ENCODE data around the gene VTA1. TPM values are rescaled to one million over a fixed set of nuclear protein-coding genes. Genes with fewer than 3 reads are reported as not detected.
"Not testable (repeated sequence)": the region's sequence is repeated elsewhere in the genome, so short reads cannot be mapped to it uniquely, and the experiment has no call there.

Gene VTA1
- total RNA-seq, 1 experiment from 2014 or later, result 67.8 TPM

DNA sequence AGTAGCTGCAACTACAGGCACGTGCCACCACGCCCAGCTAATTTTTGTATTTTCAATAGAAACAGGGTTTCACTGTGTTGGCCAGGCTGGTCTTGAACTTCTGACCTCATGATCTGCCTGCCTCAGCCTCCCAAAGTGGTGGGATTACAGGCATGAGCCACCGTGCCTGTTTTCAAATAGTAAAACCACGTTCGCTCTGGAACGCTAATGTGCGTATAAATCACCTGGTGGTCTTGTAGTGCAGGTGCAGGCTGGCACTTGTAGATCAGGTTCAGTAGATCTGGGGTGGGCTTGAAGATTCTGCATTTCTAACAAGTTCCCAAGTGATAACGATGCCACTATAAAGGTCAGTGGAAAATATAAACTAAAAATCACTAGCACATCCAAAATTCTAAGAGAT is 41.3 kb downstream of the VTA1 start:
- DNase-seq (ENCODE audit: low read depth, low spot score); CTCF ChIA-PET; H3K4me3 ChIP-seq (replicated peaks in 1 of 2; ENCODE audit: low read depth in 1 of 2, low read length in 2 of 2); H3K9me3 ChIP-seq (ENCODE audit: control insufficient read depth in 1 of 2, insufficient read depth in 1 of 2, low read depth in 1 of 2, low read length in 2 of 2); H3K9me2 ChIP-seq (ENCODE audit: insufficient read depth); H3K9ac ChIP-seq (ENCODE audit: low read length); H3K4me2 ChIP-seq (ENCODE audit: low read length); H3K4me1 ChIP-seq (ENCODE audit: control insufficient read depth in 1 of 2, insufficient read depth in 2 of 2, low read length in 2 of 2); H4K20me1 ChIP-seq (ENCODE audit: insufficient read depth); H2AFZ ChIP-seq (ENCODE audit: low read depth, low read length, poor library complexity, severe bottlenecking); intact Hi-C loops (cut with micrococcal nuclease); BruUV-seq (replicated peaks); H3K27ac ChIP-seq (ENCODE audit: low read depth, low read length); H3K36me3 ChIP-seq (ENCODE audit: control insufficient read depth in 1 of 2, insufficient read depth in 2 of 2, low read length in 2 of 2); H3K27me3 ChIP-seq (ENCODE audit: insufficient read depth, low read length): not testable (repeated sequence)
- TF ChIP-seq, protein P1, sequence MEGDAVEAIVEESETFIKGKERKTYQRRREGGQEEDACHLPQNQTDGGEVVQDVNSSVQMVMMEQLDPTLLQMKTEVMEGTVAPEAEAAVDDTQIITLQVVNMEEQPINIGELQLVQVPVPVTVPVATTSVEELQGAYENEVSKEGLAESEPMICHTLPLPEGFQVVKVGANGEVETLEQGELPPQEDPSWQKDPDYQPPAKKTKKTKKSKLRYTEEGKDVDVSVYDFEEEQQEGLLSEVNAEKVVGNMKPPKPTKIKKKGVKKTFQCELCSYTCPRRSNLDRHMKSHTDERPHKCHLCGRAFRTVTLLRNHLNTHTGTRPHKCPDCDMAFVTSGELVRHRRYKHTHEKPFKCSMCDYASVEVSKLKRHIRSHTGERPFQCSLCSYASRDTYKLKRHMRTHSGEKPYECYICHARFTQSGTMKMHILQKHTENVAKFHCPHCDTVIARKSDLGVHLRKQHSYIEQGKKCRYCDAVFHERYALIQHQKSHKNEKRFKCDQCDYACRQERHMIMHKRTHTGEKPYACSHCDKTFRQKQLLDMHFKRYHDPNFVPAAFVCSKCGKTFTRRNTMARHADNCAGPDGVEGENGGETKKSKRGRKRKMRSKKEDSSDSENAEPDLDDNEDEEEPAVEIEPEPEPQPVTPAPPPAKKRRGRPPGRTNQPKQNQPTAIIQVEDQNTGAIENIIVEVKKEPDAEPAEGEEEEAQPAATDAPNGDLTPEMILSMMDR (IDR thresholded peaks at IDR 0.05 in 2 of 3, conservative IDR thresholded peaks at IDR 0.05 in 1 of 3; ENCODE audit: borderline replicate concordance in 1 of 3, insufficient read depth in 1 of 3, low read depth in 2 of 3, low read length in 2 of 3), result peak in 2 of 3 experiments; percentile 49 to 50; a peak in 4 of 6 replicates
- ChIA-PET POLR2A (interaction anchor here (0.6 kb wide), 1 partner anchor 172 kb away, joined by 4 read pairs; no protein-coding TSS in a partner anchor), RAD21 (ENCODE audit: low non-redundant PET in 1 of 2, low total read pairs in 2 of 2, uncharacterized antibody in 2 of 2, unreplicated experiment in 2 of 2) (interaction anchor here in 1 of 2 experiments (0.6 kb wide), 1 partner anchor 29 kb away, joined by 8 read pairs; no protein-coding TSS in a partner anchor)
- peak; percentile 63; the same call in 1 of the 2 replicates for ATAC-seq
- H3K79me2 ChIP-seq (ENCODE audit: insufficient read depth, low read length), result peaks cover 30% of the 10 kb centered on the region

DNA sequence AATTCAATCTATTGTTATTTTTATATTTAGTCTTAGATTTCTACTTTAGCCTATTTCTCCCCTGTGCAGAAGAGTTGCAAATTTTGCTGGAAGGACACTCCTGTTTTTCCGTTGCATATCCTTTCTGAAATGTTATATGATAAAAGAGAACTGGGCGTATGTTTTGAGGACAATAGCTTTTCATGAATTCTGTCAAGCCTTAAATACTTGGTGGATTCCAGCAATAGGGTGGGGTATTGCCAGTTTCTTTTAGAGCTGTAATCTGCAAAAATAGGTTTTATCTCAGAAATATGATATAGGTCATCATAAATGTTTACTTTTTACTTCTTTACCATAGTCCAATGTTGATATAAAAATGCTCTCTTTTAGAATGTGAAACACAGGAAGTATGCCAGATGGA is 42.0 kb downstream of the VTA1 start:
- POLR2A ChIA-PET, result no interaction called here
- BruUV-seq (replicated peaks), result no TSS peak
- H3K79me2 ChIP-seq (ENCODE audit: insufficient read depth, low read length), result peaks cover 37% of the 10 kb centered on the region
- H3K36me3 ChIP-seq (ENCODE audit: control insufficient read depth in 1 of 2, insufficient read depth in 2 of 2, low read length in 2 of 2), result peaks cover 2 to 6% of the 10 kb centered on the region in 2 experiments; a peak in 1 of 4 replicates
- CTCF ChIA-PET, result no interaction called here
- no peaks in the 10 kb centered on the region for H3K9me3 ChIP-seq (ENCODE audit: control insufficient read depth in 1 of 2, insufficient read depth in 1 of 2, low read depth in 1 of 2, low read length in 2 of 2)
- no peaks in the 10 kb centered on the region for H3K9me2 ChIP-seq (ENCODE audit: insufficient read depth)
- ATAC-seq (no peak), DNase-seq (ENCODE audit: low read depth, low spot score) (no peak)
- no peak overlapping the region for H3K9ac ChIP-seq (ENCODE audit: low read length)
- no peak overlapping the region for H3K4me3 ChIP-seq (replicated peaks in 1 of 2; ENCODE audit: low read depth in 1 of 2, low read length in 2 of 2)
- no peak overlapping the region for H2AFZ ChIP-seq (ENCODE audit: low read depth, low read length, poor library complexity, severe bottlenecking)
- peaks cover 4% of the 10 kb centered on the region; the same call in 1 of the 2 replicates for H4K20me1 ChIP-seq (ENCODE audit: insufficient read depth)
- H3K27ac ChIP-seq (ENCODE audit: low read depth, low read length), result no peak overlapping the region
- no peaks in the 10 kb centered on the region for H3K27me3 ChIP-seq (ENCODE audit: insufficient read depth, low read length)
- intact Hi-C loops (cut with micrococcal nuclease), result no loop called here
- RAD21 ChIA-PET (ENCODE audit: low non-redundant PET in 1 of 2, low total read pairs in 2 of 2, uncharacterized antibody in 2 of 2, unreplicated experiment in 2 of 2), result no interaction called here
- H3K4me2 ChIP-seq (ENCODE audit: low read length), result no peak overlapping the region
- no peaks in the 10 kb centered on the region for H3K4me1 ChIP-seq (ENCODE audit: control insufficient read depth in 1 of 2, insufficient read depth in 2 of 2, low read length in 2 of 2)
- TF ChIP-seq ZNF274 (IDR thresholded peaks at IDR 0.05; ENCODE audit: low read depth, low read length), result no peak
- TF ChIP-seq YY1 (IDR thresholded peaks at IDR 0.05; ENCODE audit: extremely low read depth, insufficient replicate concordance, low read depth, low read length), result no peak
- no peak for TF ChIP-seq EGR1 (IDR thresholded peaks at IDR 0.05; ENCODE audit: low read depth)
- TF ChIP-seq, protein P2, sequence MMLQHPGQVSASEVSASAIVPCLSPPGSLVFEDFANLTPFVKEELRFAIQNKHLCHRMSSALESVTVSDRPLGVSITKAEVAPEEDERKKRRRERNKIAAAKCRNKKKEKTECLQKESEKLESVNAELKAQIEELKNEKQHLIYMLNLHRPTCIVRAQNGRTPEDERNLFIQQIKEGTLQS (IDR thresholded peaks at IDR 0.05), result no peak
- TF ChIP-seq JUND (IDR thresholded peaks at IDR 0.05), result no peak
- TF ChIP-seq POLR2AphosphoS5 (IDR thresholded peaks at IDR 0.05; ENCODE audit: low read depth, low read length), result no peak
- no peak for TF ChIP-seq SRF (IDR thresholded peaks at IDR 0.05; ENCODE audit: low read depth)
- TF ChIP-seq SP1 (IDR thresholded peaks at IDR 0.05; ENCODE audit: low read depth), result no peak
- TF ChIP-seq, protein P3, sequence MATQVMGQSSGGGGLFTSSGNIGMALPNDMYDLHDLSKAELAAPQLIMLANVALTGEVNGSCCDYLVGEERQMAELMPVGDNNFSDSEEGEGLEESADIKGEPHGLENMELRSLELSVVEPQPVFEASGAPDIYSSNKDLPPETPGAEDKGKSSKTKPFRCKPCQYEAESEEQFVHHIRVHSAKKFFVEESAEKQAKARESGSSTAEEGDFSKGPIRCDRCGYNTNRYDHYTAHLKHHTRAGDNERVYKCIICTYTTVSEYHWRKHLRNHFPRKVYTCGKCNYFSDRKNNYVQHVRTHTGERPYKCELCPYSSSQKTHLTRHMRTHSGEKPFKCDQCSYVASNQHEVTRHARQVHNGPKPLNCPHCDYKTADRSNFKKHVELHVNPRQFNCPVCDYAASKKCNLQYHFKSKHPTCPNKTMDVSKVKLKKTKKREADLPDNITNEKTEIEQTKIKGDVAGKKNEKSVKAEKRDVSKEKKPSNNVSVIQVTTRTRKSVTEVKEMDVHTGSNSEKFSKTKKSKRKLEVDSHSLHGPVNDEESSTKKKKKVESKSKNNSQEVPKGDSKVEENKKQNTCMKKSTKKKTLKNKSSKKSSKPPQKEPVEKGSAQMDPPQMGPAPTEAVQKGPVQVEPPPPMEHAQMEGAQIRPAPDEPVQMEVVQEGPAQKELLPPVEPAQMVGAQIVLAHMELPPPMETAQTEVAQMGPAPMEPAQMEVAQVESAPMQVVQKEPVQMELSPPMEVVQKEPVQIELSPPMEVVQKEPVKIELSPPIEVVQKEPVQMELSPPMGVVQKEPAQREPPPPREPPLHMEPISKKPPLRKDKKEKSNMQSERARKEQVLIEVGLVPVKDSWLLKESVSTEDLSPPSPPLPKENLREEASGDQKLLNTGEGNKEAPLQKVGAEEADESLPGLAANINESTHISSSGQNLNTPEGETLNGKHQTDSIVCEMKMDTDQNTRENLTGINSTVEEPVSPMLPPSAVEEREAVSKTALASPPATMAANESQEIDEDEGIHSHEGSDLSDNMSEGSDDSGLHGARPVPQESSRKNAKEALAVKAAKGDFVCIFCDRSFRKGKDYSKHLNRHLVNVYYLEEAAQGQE (IDR thresholded peaks at IDR 0.05; ENCODE audit: low read depth), result no peak
- TF ChIP-seq FOSL1 (IDR thresholded peaks at IDR 0.05; ENCODE audit: low read depth), result no peak
- no peak for TF ChIP-seq ELF1 (IDR thresholded peaks at IDR 0.05; ENCODE audit: borderline replicate concordance, low read depth)
- no peak for TF ChIP-seq EZH2 (IDR thresholded peaks at IDR 0.05)
- TF ChIP-seq RAD21 (IDR thresholded peaks at IDR 0.05; ENCODE audit: low read depth), result no peak
- TF ChIP-seq ZFX (IDR thresholded peaks at IDR 0.05), result no peak
- no peak for TF ChIP-seq CBX3 (IDR thresholded peaks at IDR 0.05; ENCODE audit: low read depth)
- no peak for TF ChIP-seq POLR2A (IDR thresholded peaks at IDR 0.05; ENCODE audit: borderline replicate concordance, extremely low read depth, insufficient read depth, insufficient read length)

Data from HCT116 (cell line).